ENCODE results near the gene NTN4. TPM values are rescaled to one million over a fixed set of nuclear protein-coding genes. Genes with fewer than 3 reads are reported as not detected.

The NTN4 gene
- total RNA-seq, 1 donor from 2014 or later: 63.9 TPM

DNA sequence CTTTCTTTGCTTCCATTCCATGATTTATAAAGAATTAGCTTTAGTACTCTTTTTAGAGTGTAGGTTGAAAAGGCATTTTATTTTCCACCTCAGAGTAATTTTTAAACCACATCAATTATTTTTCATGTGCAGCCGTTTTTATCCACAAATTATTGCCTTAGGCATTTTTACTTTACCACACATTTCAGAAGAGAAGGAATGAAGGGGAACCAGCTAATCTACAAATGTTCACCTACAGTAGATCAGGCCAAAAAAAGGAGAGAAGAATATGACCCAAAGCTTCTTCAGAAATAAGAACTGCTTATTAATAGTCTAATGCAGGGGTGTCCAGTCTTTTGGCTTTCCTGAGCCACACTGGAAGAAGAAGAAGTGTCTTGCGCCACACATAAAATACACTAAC, 19.8 kb upstream of the NTN4 start:
- Histone ChIP-seq H3K4me3 (no peak overlapping the region), H3K27me3 (no peaks in the 10 kb centered on the region), H3K36me3 (no peaks in the 10 kb centered on the region), H3K4me1 (peaks cover 0 to 12% of the 10 kb centered on the region in 2 donors), H3K9me3 (no peaks in the 10 kb centered on the region), H3K27ac (no peak overlapping the region)
- intact Hi-C loops (cut with DNase I): loop anchor here (10.0 kb wide), 1 partner anchor 384 kb away; the partner anchor contains the start of gene ELK3
- DNase-seq (ENCODE audit: low spot score in 2 of 2): no peak
- TF ChIP-seq, protein P1, sequence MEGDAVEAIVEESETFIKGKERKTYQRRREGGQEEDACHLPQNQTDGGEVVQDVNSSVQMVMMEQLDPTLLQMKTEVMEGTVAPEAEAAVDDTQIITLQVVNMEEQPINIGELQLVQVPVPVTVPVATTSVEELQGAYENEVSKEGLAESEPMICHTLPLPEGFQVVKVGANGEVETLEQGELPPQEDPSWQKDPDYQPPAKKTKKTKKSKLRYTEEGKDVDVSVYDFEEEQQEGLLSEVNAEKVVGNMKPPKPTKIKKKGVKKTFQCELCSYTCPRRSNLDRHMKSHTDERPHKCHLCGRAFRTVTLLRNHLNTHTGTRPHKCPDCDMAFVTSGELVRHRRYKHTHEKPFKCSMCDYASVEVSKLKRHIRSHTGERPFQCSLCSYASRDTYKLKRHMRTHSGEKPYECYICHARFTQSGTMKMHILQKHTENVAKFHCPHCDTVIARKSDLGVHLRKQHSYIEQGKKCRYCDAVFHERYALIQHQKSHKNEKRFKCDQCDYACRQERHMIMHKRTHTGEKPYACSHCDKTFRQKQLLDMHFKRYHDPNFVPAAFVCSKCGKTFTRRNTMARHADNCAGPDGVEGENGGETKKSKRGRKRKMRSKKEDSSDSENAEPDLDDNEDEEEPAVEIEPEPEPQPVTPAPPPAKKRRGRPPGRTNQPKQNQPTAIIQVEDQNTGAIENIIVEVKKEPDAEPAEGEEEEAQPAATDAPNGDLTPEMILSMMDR (IDR thresholded peaks at IDR 0.05): no peak

DNA sequence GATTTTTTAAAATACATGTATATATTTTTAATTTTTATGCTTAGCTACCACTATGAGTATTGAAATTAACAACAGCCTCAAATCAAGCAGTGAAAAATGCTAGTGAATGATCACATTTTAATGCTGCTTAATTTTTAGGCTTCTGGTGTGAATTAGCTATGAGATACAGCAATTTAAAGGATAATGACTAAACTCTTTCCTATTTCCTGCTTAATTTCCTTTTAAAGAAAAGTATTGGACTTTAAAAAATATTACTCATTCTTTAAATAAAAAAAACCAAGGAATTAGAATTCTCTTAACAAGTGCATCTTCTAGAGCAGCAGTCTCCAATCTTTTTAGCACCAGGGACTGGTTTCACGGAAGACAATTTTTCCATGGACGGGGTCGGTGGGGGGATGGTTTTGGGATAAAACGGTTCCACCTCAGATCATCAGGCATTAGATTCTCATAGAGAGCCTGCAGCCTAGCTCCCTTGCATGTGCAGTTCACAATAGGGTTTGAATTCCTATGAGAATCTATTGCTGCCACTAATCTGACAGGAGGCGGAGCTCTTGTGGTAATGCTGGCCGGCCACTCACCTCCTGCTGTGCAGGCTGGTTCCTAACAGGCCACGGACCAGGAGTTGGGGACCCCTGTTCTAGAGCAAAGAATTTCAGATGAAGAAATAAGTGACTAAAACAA, 18.6 kb upstream of the NTN4 start:
- intact Hi-C loops (cut with DNase I): no loop called here
- TF ChIP-seq, protein P1 (IDR thresholded peaks at IDR 0.05): no peak
- DNase-seq (ENCODE audit: low spot score in 2 of 2): no peak

DNA sequence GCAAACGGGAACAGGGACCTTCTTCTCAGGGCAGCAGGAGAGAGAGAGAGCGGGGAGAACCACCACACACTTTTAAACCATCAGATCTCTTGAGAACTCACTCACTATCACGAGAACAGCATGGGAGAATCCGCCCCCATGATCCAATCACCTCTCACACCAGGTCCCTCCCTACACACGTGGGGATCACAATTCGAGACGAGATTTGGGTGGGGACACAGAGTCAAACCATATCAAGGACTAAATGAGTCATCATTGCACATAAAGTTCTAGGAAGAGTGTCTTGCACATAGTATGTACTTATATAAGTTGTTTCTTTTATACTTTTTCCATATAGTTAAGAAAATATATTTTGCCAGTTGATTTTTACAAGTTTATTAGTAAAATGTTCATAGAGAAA, 17.6 kb upstream of the NTN4 start:
- TF ChIP-seq, protein P1 (IDR thresholded peaks at IDR 0.05): no peak
- H3K4me3 ChIP-seq: no peak overlapping the region
- H3K9me3 ChIP-seq: no peaks in the 10 kb centered on the region
- no peaks in the 10 kb centered on the region for H3K27me3 ChIP-seq
- no peak for DNase-seq (ENCODE audit: low spot score in 2 of 2)
- no peak overlapping the region for H3K27ac ChIP-seq
- H3K36me3 ChIP-seq: no peaks in the 10 kb centered on the region
- intact Hi-C loops (cut with DNase I): no loop called here
- H3K4me1 ChIP-seq: peaks cover 0 to 22% of the 10 kb centered on the region in 2 donors

More for the DNA sequence above, 18.6 kb upstream of the NTN4 start:
- no peaks in the 10 kb centered on the region for H3K27me3 ChIP-seq
- no peak overlapping the region for H3K4me3 ChIP-seq
- H3K27ac ChIP-seq: no peak overlapping the region
- peaks cover 0 to 19% of the 10 kb centered on the region in 2 donors for H3K4me1 ChIP-seq
- no peaks in the 10 kb centered on the region for H3K36me3 ChIP-seq
- H3K9me3 ChIP-seq: no peaks in the 10 kb centered on the region

DNA sequence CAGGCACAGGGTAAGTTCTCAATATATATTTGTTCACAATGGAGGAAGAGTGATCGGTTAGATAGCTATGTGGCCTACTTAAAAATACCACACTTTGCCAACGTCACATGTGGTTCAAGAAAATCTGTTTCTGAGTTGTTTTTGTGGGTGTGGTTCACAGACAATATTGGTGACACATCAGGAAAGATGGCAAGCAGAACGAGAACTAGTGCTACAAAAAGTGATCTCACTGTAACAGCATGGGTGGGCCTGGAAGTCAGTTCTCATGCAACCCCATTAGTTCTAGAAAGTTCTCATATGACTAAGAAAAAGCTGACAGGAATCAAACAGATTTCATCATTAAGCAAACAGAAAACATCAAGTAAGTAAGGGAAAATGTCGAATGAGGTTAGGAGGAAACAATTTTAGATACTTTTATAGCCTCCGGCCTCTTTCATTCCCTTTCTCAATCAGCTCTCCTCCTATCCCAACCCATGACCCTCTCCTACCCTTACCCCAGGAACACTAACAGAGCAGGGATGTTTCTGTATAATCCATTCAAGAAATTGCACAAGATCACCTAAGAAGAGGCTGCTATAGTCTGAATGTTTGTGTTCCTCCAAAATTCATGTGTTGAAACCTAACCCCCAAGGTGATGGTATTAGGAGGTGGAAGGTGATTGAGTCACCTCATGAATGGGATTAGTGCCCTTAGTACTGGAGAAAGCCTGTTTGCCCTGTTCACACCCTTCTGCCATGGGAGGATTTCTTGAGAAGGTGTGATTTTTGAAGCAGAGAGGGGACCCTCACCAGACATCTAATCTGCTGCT, 15.5 kb upstream of the NTN4 start:
- H3K27ac ChIP-seq: peak overlapping the region; percentile 80 to 85
- no peaks in the 10 kb centered on the region for H3K36me3 ChIP-seq
- TF ChIP-seq, protein P1 (IDR thresholded peaks at IDR 0.05): no peak

DNA sequence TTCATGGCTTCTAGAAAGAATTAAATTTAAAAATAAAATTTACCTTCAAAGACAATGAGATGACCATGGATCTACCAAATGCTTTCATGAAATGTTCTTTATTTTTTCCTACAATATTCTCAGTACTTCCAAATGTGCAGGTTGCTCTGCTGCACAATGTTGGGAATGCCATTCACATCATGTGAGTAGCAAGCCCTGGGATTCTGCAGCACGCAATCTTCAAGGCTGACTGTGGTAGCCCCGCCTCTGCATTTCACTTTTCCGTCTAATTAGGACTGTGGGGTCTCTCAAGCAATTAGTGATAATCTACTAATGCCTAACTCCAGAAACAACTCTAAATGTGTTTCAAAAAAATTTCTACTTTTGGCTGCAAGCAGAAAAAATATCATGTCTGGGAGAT, 13.7 kb upstream of the NTN4 start:
- Histone ChIP-seq H3K27ac (no peak overlapping the region), H3K4me3 (no peak overlapping the region), H3K36me3 (no peaks in the 10 kb centered on the region), H3K9me3 (no peaks in the 10 kb centered on the region), H3K4me1 (peaks cover 0 to 32% of the 10 kb centered on the region in 2 donors), H3K27me3 (no peaks in the 10 kb centered on the region)
- TF ChIP-seq, protein P1 (IDR thresholded peaks at IDR 0.05): no peak
- intact Hi-C loops (cut with DNase I): no loop called here
- no peak for DNase-seq (ENCODE audit: low spot score in 2 of 2)

More for the DNA sequence above, 15.5 kb upstream of the NTN4 start:
- no peaks in the 10 kb centered on the region for H3K9me3 ChIP-seq
- H3K27me3 ChIP-seq: no peaks in the 10 kb centered on the region
- H3K4me3 ChIP-seq: no peak overlapping the region
- peak in 1 of 2 donors; percentile 84 for DNase-seq (ENCODE audit: low spot score in 2 of 2)
- H3K4me1 ChIP-seq: peaks cover 0 to 32% of the 10 kb centered on the region in 2 donors
- intact Hi-C loops (cut with DNase I): loop anchor here (1.0 kb wide), 3 partner anchors 15 to 198 kb away; no protein-coding TSS in a partner anchor
